ENCODE measurements around the gene TSPAN8.
"Not testable (repeated sequence)": the region's sequence is repeated elsewhere in the genome, so short reads cannot be mapped to it uniquely, and the experiment has no call there.

Gene TSPAN8

GRCh38 chr12:71166280-71166679, 8.5 kb upstream of the TSPAN8 start:
- DNase-seq, result no peak
- intact Hi-C loops (cut with DNase I), result no loop called here

DNA sequence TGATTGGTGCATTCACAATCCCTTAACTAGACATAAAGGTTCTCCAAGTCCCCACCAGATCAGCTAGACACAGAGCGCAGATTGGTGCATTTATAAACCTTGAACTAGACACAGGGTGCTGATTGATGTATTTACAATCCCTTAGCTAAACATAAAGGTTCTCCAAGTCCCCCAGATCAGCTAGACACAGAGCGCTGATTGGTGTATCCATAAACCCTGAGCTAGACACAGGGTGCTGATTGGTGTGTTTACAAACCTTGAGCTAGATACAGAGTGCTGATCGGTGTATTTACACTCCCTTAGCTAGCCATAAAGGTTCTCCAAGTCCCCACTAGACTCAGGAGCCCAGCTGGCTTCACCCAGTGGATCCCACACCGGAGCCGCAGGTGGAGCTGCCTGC, 8.0 kb upstream of the TSPAN8 start:
- intact Hi-C loops (cut with DNase I); DNase-seq: not testable (repeated sequence)

DNA sequence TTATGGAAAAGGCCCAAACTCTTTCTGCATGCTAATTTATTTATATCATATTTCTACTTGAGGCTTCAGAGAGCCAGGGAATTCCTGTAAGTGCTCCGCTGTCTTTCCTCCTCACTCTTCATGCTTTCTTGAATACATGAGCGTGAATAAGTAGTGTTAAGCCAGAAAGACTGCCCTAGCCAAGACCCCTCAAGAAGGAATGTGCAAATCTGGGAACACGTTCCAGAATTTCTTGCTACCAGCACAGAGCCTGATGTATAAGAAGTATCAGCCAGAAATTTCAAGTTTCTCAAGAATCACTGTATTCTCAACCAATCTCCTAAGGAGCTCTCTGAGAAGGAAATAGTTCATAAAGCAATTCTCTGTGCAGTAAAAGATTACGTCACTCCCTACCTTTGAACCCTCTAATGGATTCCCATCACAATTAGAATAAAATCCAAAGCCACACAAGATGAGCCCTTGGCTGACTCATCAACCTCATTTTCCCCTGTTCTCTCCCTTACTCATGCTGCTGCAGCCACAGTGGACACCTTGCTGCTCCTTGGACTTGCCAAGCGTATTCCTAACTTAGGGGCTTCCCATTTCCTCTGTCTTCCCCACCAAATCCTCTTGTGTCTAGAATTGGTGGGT, 6.9 kb upstream of the TSPAN8 start:
- no peak for DNase-seq
- intact Hi-C loops (cut with DNase I), result no loop called here

DNA sequence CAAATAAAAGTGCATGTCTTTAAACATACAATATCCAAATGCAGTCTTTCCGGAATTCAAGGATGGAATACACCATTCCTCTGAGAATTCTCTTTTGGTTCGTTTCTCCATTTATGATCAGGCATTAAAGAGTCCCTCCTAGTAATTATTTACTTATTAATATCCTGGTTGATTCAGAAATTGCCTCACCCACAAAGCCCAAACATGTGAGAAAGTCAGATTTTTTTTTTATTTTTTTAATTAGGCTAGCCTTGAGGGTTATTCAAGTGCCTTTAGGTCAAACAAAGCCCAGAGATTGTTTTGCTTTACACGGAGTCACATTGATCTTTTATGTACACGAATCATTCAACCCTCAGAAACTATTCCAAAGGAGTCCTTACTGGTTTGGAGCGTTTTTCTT, 6.4 kb upstream of the TSPAN8 start:
- no peak for DNase-seq
- intact Hi-C loops (cut with DNase I), result no loop called here

DNA sequence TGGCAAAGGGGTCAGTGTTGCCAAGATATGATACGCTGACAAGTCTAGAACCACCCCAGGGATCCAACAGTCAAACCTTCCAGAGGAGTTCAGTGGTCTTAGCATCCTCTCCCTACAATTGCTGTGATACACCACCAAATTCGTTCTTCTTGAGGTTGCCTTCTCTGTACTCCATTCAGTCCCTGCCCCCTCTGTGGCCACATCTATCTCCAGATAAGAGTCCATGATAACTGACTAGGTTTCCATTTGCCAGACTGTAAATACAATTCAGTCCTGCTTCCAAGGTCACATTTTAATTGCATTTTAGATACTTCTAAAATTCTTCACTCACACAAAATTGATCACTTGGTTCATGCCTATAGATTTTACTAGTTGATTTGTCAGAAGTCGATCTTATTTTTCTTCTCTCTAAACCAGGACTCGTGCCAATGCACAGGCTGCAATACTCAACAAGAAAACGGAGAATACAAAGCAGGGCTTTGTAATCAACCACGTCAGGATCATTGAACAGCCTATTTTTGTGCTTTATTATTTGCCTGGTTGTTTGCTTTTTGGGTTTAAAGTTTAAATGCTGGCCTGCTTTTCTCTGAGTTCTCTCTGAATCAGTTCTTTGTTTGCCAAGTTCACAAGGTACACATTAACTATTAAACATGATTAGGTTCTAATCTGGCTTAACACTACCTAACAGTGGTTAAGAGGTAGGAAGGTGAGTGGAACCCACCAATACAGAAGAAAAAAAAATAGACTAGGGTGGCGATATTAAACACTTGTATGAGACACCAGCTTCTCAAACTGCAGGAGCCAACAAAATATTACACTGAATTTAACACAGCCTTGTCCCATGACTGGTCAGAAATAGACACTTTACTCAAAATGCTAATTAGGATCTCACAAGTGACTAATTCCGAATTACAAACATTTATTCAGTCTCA, 5.3 kb upstream of the TSPAN8 start:
- DNase-seq, result no peak
- intact Hi-C loops (cut with DNase I), result no loop called here

DNA sequence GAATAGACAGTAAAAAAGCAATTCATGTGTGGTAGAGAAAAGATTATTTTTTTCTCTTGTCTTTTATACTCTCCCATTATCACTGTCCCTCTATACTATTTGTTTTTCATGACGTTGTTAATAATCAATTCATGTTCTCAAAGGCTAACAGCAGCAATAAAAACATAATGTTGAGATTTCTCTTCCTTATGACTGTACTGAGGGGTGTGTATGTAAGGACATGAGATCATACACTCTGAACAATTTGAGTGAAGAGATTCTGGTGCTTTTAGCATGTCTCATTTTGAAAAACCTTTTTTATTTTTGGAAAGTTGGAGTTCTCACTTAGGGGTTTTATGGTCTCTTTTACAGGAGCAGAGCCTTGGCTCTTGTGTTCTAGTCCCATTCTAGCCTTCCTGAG, 3.8 kb upstream of the TSPAN8 start:
- no peak for DNase-seq
- intact Hi-C loops (cut with DNase I), result no loop called here

DNA sequence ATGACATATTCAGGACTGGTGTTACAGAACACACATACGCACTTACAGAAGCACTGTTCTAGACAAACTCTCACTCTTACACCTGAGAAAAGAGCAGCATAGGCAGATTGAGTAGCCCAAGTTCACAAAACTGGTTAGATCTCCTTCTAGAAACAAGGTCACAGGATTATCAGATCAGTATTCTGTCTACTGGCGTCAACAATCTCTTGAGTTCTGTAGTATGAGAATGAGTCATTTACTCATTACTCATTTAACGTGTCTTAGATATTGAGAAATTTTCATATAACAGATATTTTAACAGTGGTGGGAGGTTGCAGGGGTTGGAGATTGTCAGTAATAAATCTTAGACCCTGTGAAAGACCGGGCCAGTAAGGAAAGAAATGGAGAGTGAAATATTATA, 2.8 kb upstream of the TSPAN8 start:
- intact Hi-C loops (cut with DNase I), result no loop called here
- DNase-seq, result peak in 1 of 42 donors; percentile 5

DNA sequence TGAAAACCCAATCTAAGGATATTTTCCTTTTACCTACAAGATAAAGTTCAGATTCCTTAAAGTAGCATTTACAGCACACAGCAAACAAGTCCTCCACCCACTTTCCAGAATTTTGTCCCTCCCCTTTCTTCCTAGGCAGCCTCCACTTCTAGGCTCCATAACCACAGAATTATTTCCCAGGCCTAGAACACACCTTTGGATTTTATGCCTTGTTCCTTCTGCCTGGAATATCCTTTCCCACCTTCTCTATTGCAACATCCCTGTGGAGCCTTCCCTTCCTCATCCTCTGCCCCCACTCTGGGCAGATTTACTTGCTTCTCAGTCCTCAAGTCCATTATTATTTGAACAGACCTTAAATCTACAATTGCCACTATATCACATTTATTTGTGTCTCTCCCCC, 2.1 kb upstream of the TSPAN8 start:
- no peak for DNase-seq
- intact Hi-C loops (cut with DNase I), result no loop called here

GRCh38 chr12:71159264-71159663, 1.5 kb upstream of the TSPAN8 start:
- DNase-seq, result no peak
- intact Hi-C loops (cut with DNase I), result no loop called here

DNA sequence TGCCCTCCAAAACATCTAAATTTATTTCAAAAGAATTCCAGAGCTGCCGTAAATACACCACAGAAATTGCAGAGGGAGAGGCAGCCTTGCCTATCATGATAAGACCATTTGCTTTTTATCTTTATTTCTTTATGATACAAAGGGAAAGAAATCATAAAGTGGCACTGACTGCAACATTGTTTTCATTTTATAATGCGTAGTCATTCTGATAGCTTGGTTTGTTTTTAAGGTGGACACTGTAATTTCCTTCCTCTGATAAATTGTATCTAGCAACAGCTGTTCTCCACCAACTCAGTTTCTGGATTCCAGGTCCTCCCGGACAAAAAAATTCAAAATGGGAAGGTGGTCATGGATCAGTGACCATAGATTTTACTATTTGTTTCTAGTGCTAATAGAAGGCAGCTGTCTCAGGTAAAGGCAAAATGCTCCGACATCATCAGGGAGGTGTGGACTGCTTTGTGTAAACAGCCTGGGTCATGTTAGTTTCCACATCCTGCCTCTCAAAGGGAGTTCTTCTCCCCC, 623 bp upstream of the TSPAN8 start:
- intact Hi-C loops (cut with DNase I), result no loop called here
- no peak for DNase-seq

GRCh38 chr12:71155225-71155624, 2.6 kb downstream of the TSPAN8 start:
- intact Hi-C loops (cut with DNase I), result no loop called here
- DNase-seq, result no peak

DNA sequence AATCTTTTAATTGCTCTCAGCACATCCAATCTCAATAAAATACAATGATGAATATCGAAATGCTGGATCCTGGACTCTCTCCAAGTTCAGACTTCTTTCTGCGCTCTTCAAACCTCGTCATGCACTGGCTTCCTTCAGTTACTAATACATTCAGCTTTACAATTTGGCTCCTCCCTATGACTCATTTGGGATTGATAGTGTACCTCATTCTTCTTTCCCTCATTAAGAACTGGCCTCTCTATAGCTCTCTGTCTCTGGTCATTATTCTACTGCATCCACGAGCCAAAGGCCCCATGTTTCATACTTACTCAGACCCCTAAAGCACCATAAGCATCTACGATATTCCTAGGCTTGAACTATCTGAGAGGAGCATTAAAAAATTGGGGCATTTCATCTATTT, 4.9 kb downstream of the TSPAN8 start:
- no peak for DNase-seq
- intact Hi-C loops (cut with DNase I), result no loop called here

- DNase-seq; intact Hi-C loops (cut with DNase I): not testable (repeated sequence)
These were observed 7.8 kb downstream of the TSPAN8 start for GRCh38 chr12:71150041-71150440.

- no peak for DNase-seq
- intact Hi-C loops (cut with DNase I), result no loop called here
These were observed 13.1 kb downstream of the TSPAN8 start for GRCh38 chr12:71144682-71145081.

DNA sequence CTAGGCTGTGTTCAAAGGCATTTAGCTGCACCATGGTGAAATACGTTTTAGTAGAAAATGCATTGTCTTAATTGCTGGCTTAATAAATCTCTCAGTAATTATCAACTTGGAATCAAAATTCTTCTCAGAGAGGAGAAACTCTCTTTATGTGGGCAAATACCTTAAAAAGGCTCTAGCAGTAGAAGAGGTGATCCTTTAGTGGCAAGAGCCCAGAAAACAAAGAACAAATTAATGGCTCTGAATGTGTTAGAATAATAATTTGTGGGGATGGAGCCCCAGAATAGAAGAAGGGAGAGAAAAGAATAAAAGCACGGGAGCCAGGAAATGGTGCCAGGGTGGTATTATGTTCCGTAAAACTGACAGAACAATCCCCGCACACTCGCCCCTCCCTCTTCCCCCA, 14.8 kb downstream of the TSPAN8 start:
- intact Hi-C loops (cut with DNase I), result no loop called here
- DNase-seq, result no peak

- intact Hi-C loops (cut with DNase I), result no loop called here
- no peak for DNase-seq
These were observed 15.8 kb downstream of the TSPAN8 start for GRCh38 chr12:71142016-71142415.

- DNase-seq, result no peak
- intact Hi-C loops (cut with DNase I), result no loop called here
These were observed 16.3 kb downstream of the TSPAN8 start for GRCh38 chr12:71141378-71141926.

DNA sequence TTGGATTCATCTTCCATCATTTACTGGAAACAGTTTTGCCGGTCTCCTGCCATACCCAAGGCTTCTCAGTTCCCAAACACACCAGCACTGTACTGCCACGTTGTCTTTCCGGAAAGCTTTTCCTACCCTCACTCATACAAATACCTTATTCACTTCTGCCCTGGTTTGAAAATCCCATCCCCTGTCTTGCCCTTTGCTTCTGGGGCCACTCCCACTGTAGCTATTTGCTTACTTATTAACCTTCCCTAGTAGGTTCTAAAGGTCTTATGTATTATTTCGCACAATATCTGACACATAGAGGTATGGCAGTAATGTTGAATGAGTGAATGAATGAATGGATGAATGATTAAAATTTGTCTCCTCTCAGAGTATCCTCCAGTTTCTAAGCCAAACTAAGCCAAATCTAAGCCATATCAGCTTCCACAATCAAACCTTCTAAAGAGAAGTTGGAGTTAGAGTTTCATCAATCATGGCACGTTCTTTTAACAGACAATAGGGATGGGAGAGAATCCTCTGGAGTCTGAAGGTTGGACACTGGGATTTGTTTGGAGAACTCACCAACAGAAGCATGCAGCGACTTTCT, 18.6 kb downstream of the TSPAN8 start:
- no peak for DNase-seq
- intact Hi-C loops (cut with DNase I), result no loop called here

- intact Hi-C loops (cut with DNase I), result no loop called here
These were observed 19.8 kb downstream of the TSPAN8 start for GRCh38 chr12:71138011-71138410.

DNA sequence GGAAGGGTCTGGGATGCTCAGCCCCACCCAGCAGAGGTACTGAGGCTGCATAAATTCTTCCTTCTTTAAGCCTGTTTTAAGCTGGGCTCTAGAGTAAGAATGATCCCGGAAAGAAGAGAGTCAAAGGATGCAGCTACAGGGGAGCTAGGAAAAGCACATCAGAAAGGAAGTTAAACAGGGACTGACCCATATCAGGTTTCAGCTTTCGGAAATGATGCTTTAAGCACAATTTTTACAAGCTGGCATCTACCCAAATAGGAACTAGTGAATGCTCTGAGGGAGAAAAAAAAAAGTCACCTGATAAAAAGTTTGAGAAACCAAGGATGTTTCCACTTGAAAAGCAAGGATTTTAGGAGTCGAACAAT, 22.0 kb downstream of the TSPAN8 start:
- no peak for DNase-seq
- intact Hi-C loops (cut with DNase I), result no loop called here

More at GRCh38 chr12:71138011-71138410, 19.8 kb downstream of the TSPAN8 start:
- no peak for DNase-seq
